ENCODE data around the gene OPRPN.

OPRPN gene

DNA sequence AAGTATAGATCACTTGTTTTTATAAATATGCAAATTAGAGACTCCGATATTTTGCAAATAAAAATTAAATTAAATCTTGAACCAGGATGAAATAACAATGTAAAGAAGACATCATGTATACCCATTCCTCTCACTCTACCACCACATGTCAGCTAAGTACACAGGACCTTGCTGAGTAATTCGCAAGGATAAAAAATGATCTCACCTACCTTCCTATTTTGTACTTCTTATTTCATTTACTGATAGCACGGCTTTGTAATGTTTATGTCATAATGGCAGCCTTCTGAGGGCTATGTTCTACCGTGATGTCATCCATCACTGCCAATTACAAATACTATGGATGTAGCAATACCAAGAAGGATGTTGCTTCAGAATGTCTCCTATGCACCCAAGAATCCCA, 25.8 kb upstream of the OPRPN start:
- DNase-seq (ENCODE audit: low read depth): no peak
- no peak overlapping the region for H3K4me3 ChIP-seq (ENCODE audit: control insufficient read depth, low read depth, low read length)
- TF ChIP-seq, protein P1, sequence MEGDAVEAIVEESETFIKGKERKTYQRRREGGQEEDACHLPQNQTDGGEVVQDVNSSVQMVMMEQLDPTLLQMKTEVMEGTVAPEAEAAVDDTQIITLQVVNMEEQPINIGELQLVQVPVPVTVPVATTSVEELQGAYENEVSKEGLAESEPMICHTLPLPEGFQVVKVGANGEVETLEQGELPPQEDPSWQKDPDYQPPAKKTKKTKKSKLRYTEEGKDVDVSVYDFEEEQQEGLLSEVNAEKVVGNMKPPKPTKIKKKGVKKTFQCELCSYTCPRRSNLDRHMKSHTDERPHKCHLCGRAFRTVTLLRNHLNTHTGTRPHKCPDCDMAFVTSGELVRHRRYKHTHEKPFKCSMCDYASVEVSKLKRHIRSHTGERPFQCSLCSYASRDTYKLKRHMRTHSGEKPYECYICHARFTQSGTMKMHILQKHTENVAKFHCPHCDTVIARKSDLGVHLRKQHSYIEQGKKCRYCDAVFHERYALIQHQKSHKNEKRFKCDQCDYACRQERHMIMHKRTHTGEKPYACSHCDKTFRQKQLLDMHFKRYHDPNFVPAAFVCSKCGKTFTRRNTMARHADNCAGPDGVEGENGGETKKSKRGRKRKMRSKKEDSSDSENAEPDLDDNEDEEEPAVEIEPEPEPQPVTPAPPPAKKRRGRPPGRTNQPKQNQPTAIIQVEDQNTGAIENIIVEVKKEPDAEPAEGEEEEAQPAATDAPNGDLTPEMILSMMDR (conservative IDR thresholded peaks at IDR 0.05; ENCODE audit: control insufficient read depth, insufficient read depth, low read depth, low read length): no peak

DNA sequence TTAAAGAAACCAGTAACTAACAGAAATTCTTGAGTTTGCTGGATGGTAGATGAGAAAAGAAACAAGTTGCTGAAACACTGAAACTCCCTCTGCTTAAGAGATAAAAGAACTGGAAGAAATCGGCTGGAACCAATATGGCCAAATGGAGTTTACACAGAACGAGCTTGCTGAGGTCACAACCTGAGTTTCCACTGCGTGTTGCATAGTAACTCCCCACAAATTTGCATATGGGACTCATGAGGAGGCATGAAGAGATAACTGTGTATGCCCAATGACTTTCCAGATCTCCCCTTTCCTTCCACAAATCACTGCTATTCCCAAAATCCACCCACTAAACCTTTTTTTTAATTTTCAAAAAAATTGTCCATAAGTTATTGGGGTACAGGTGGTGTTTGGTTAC, 25.0 kb upstream of the OPRPN start:
- DNase-seq (ENCODE audit: low read depth): no peak
- H3K4me3 ChIP-seq (ENCODE audit: control insufficient read depth, low read depth, low read length): no peak overlapping the region
- TF ChIP-seq, protein P1 (conservative IDR thresholded peaks at IDR 0.05; ENCODE audit: control insufficient read depth, insufficient read depth, low read depth, low read length): no peak

DNA sequence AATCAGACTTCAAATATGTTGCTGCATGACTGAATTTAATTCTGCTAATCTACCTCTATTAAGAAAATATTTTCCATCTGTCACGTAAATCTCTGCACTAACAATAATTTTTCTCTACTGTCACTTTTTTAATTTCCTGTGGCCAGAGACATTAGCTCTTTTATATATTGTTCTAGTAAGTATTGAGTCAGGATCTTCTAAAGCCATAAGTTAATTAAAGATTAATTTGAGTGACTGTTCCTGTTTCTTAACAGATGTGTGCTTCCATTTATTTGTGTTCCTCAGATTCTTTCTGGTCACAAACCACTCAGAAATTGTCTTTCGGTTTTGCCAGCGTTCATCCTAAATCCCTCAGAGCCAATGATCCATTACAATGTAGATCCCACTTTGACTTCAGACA, 17.2 kb upstream of the OPRPN start:
- no peak for DNase-seq (ENCODE audit: low read depth)
- H3K4me3 ChIP-seq (ENCODE audit: control insufficient read depth, low read depth, low read length): no peak overlapping the region
- TF ChIP-seq, protein P1 (conservative IDR thresholded peaks at IDR 0.05; ENCODE audit: control insufficient read depth, insufficient read depth, low read depth, low read length): no peak

DNA sequence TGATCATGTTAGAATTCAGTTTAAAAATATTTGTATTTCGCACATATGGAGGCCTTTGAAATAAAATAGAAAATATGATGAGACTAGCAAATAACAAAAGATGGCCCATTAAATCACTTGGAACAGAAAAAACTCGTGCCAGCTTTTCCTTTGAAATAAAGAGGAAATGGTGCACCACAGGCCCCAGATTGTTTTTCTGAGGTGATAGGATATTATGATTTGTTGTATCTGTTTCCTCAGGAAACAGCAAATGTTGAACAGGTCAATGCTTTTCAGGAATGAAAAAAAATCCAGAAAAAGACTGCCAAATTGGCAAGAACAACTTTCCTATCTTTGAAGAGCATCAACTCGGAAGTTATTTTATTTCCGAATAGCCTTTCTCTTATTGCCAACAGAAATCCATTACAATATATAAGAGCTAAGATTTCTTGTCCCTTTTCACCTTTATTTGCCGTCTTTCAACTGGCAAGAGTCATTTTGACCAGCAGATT, 15.0 kb upstream of the OPRPN start, which contains the start of gene SMR3B:
SMR3B (plus strand) TSS at position 441 of the 491 bp plus-strand sequence. CDS start 1,380 bp downstream, outside the sequence.
- no peak for DNase-seq (ENCODE audit: low read depth)
- TF ChIP-seq, protein P1 (conservative IDR thresholded peaks at IDR 0.05; ENCODE audit: control insufficient read depth, insufficient read depth, low read depth, low read length): no peak
- H3K4me3 ChIP-seq (ENCODE audit: control insufficient read depth, low read depth, low read length): no peak within 1 kb of the TSS

DNA sequence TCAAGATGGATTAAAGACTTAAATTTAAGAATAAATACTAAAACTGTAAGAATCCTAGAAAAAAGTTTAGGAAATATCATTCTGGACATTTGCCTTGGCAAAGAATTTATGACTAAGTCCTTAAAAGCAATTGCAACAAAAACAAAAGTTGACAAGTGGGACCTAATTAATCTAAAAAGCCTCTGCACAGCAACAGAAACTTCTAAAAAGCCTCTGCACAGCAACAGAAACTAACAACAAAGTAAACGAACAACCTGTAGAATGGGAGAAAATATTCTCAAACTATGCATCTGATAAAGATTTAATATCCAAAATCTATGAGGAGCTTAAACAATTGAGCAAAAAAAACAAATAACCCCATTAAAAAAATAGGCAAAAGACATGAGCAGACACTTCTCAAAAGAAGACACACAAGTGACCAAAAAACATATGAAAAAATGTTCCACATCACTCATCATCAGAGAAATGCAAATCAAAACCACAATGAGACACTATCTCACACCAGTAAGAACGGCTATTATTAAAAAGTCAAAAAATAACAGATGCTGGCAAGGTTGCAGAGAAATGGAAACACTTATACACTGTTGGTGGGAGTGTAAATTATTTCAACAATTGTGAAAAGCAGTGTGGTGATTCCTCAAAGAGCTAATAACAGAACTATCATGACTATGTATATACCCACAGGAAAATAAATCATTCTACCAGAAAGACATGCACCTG, 5.5 kb upstream of the OPRPN start:
- no peak overlapping the region for H3K4me3 ChIP-seq (ENCODE audit: control insufficient read depth, low read depth, low read length)
- TF ChIP-seq, protein P1 (conservative IDR thresholded peaks at IDR 0.05; ENCODE audit: control insufficient read depth, insufficient read depth, low read depth, low read length): no peak
- no peak for DNase-seq (ENCODE audit: low read depth)

DNA sequence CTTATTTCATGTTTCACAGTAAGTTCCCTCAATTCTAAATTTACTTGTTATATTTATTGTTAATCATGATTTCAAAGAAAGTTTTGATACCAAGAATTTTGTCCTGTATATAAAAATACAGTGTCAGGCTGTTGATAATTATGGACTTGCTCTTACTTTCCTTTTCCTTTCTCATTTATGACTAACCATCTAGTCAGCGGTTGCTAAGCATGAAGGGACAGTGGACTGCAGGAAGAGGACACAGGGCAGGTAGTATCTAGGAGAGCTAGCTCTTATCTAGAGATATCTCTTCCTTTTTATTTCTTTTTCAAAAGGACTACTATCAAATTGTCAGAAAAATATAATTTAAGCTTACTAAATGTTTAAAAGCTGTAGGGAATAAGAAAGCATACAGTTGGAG, 1.6 kb downstream of the OPRPN start:
- DNase-seq (ENCODE audit: low read depth): no peak

More for the DNA sequence above, 1.6 kb downstream of the OPRPN start:
- no peak overlapping the region for H3K4me3 ChIP-seq (ENCODE audit: control insufficient read depth, low read depth, low read length)
- TF ChIP-seq, protein P1 (conservative IDR thresholded peaks at IDR 0.05; ENCODE audit: control insufficient read depth, insufficient read depth, low read depth, low read length): no peak

Data from fibroblast of mammary gland (primary cell).